ENCODE measurements around the gene PRKCE.
A peak's percentile ranks its signal among the peaks of the same experiment; 100 is the strongest.

PRKCE gene

GRCh38 chr2:45729753-45730512, 78.5 kb downstream of the PRKCE start:
- TF ChIP-seq, protein P1, sequence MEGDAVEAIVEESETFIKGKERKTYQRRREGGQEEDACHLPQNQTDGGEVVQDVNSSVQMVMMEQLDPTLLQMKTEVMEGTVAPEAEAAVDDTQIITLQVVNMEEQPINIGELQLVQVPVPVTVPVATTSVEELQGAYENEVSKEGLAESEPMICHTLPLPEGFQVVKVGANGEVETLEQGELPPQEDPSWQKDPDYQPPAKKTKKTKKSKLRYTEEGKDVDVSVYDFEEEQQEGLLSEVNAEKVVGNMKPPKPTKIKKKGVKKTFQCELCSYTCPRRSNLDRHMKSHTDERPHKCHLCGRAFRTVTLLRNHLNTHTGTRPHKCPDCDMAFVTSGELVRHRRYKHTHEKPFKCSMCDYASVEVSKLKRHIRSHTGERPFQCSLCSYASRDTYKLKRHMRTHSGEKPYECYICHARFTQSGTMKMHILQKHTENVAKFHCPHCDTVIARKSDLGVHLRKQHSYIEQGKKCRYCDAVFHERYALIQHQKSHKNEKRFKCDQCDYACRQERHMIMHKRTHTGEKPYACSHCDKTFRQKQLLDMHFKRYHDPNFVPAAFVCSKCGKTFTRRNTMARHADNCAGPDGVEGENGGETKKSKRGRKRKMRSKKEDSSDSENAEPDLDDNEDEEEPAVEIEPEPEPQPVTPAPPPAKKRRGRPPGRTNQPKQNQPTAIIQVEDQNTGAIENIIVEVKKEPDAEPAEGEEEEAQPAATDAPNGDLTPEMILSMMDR (IDR thresholded peaks at IDR 0.05; ENCODE audit: borderline replicate concordance, control extremely low read depth, extremely low read depth, insufficient read depth, missing control alignments), result peak; percentile 32
- peak; percentile 31 for DNase-seq (ENCODE audit: low spot score)
- in situ Hi-C loops (cut with MboI; ENCODE audit: low sequenced_read_pairs, unreplicated experiment), result no loop called here

GRCh38 chr2:45731141-45731540, 79.7 kb downstream of the PRKCE start:
- DNase-seq (ENCODE audit: low spot score), result no peak
- in situ Hi-C loops (cut with MboI; ENCODE audit: low sequenced_read_pairs, unreplicated experiment), result no loop called here
- TF ChIP-seq, protein P1 (IDR thresholded peaks at IDR 0.05; ENCODE audit: borderline replicate concordance, control extremely low read depth, extremely low read depth, insufficient read depth, missing control alignments), result no peak

DNA sequence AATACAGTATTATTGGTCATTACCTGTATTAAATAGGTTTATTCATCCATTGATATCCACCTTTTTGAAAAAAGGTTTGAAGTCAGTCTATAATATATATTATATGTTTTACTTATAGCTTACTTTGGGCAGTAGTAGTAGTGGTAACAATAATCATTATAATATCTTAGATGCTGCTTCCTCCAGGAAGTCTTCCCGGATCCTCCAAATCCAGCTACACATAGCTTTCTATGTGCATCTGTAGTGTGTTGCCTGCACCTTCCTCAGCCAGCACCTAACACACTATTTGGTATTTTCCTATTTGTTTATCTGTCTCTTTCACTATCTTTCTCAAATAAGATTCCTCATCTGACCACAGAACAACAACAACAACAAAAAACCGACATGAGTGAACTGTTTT, 81.0 kb downstream of the PRKCE start:
- no peak for DNase-seq (ENCODE audit: low spot score)
- TF ChIP-seq, protein P1 (IDR thresholded peaks at IDR 0.05; ENCODE audit: borderline replicate concordance, control extremely low read depth, extremely low read depth, insufficient read depth, missing control alignments), result no peak
- in situ Hi-C loops (cut with MboI; ENCODE audit: low sequenced_read_pairs, unreplicated experiment), result no loop called here

GRCh38 chr2:45732946-45733345, 81.5 kb downstream of the PRKCE start:
- TF ChIP-seq, protein P1 (IDR thresholded peaks at IDR 0.05; ENCODE audit: borderline replicate concordance, control extremely low read depth, extremely low read depth, insufficient read depth, missing control alignments), result no peak
- in situ Hi-C loops (cut with MboI; ENCODE audit: low sequenced_read_pairs, unreplicated experiment), result no loop called here
- DNase-seq (ENCODE audit: low spot score), result no peak

GRCh38 chr2:45734336-45734735, 82.9 kb downstream of the PRKCE start:
- TF ChIP-seq, protein P1 (IDR thresholded peaks at IDR 0.05; ENCODE audit: borderline replicate concordance, control extremely low read depth, extremely low read depth, insufficient read depth, missing control alignments), result no peak
- DNase-seq (ENCODE audit: low spot score), result no peak
- in situ Hi-C loops (cut with MboI; ENCODE audit: low sequenced_read_pairs, unreplicated experiment), result no loop called here

DNA sequence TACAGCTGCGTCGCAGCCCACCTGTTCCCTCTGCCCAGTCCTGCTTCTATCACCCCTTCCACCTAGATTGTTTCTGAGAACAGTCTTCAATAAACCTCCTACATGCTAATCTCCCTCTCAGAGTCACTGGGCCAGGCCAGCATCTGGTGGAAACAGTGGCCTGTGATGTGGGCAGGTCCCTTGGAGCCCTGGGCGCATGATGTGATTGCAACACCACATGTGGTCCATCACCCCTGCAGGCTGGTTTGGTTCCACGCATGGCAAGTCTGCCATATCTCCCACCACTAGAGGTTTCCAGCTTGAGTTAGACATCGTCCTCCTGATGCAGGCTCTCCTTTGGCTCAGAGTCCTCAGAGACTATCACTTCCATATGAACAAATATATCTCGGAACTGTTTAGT, 83.5 kb downstream of the PRKCE start:
- TF ChIP-seq, protein P1 (IDR thresholded peaks at IDR 0.05; ENCODE audit: borderline replicate concordance, control extremely low read depth, extremely low read depth, insufficient read depth, missing control alignments), result no peak
- DNase-seq (ENCODE audit: low spot score), result no peak
- in situ Hi-C loops (cut with MboI; ENCODE audit: low sequenced_read_pairs, unreplicated experiment), result no loop called here
